Ishikawa (cell line): ENCODE results near the gene SPCS3.

Experiments used
- CREB1 ChIP-seq: IDR thresholded peaks from 2 replicates; pipeline ENCODE4 v1.6.1; 2012; ENCODE audit warnings: low read depth
- RAD21 ChIP-seq: IDR thresholded peaks from 2 replicates; pipeline ENCODE4 v1.6.1; 2012; ENCODE audit warnings: low read depth
- TCF12 ChIP-seq: IDR thresholded peaks from 2 replicates; pipeline ENCODE4 v1.6.1; 2012; ENCODE audit warnings: low read depth
- YY1 ChIP-seq: IDR thresholded peaks from 2 replicates; pipeline ENCODE4 v1.6.1; 2012; ENCODE audit warnings: low read depth
- TF ChIP-seq, protein P1 (sequence below): IDR thresholded peaks from 2 replicates; pipeline ENCODE4 v1.6.1; 2012; ENCODE audit warnings: low read depth, mild to moderate bottlenecking
- TF ChIP-seq, protein P2 (sequence below): IDR thresholded peaks from 2 replicates; pipeline ENCODE4 v1.6.1; 2012

DNA sequence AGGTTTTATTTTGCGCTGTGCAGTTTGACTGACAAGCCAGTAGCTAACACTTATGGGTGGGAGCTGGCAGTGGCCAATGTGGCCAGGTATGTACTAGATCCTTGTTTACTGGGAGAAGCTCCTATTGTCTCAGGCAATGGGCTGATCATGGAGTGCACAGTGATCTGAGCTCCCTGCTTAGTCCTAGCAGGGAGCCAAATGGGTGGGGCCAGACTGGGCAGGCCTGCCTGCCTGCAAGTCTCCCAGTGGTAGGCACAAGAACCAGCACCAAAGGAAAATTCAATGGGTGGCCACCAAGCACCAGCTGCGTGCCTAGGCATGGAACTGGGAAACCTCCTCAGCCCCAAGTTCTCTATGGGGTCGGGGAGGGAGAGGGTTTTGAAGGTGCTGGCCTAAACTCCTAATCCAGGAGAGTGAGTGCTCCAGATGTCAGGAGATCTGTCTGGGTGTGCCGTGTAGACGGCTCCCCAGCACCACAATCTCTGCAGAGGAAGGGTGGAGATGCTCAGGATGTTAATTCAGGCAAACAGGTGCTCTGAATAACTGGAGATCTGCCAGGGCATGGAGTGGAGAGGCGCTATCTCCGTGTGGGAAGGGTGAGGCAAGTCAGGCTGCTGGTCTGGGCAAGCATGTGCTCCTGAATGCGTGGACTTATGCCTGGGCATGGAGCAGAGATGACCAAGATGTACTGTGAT lies 48.2 kb downstream of the SPCS3 start:
- TF ChIP-seq CREB1 = no peak
- no peak for TF ChIP-seq TCF12
- TF ChIP-seq RAD21 = no peak
- TF ChIP-seq YY1 = no peak
- TF ChIP-seq, protein P1, sequence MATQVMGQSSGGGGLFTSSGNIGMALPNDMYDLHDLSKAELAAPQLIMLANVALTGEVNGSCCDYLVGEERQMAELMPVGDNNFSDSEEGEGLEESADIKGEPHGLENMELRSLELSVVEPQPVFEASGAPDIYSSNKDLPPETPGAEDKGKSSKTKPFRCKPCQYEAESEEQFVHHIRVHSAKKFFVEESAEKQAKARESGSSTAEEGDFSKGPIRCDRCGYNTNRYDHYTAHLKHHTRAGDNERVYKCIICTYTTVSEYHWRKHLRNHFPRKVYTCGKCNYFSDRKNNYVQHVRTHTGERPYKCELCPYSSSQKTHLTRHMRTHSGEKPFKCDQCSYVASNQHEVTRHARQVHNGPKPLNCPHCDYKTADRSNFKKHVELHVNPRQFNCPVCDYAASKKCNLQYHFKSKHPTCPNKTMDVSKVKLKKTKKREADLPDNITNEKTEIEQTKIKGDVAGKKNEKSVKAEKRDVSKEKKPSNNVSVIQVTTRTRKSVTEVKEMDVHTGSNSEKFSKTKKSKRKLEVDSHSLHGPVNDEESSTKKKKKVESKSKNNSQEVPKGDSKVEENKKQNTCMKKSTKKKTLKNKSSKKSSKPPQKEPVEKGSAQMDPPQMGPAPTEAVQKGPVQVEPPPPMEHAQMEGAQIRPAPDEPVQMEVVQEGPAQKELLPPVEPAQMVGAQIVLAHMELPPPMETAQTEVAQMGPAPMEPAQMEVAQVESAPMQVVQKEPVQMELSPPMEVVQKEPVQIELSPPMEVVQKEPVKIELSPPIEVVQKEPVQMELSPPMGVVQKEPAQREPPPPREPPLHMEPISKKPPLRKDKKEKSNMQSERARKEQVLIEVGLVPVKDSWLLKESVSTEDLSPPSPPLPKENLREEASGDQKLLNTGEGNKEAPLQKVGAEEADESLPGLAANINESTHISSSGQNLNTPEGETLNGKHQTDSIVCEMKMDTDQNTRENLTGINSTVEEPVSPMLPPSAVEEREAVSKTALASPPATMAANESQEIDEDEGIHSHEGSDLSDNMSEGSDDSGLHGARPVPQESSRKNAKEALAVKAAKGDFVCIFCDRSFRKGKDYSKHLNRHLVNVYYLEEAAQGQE = no peak
- TF ChIP-seq, protein P2, sequence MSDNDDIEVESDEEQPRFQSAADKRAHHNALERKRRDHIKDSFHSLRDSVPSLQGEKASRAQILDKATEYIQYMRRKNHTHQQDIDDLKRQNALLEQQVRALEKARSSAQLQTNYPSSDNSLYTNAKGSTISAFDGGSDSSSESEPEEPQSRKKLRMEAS = no peak
